Caki2 (cell line): ENCODE data around the gene AK4. TPM values are rescaled to one million over a fixed set of nuclear protein-coding genes. Genes with fewer than 3 reads are reported as not detected.
"Not testable (repeated sequence)": the region's sequence is repeated elsewhere in the genome, so short reads cannot be mapped to it uniquely, and the experiment has no call there.

Experiments
- DNase-seq: peaks from one replicate; pipeline ENCODE4 v3.0.0-alpha.2; 2015; ENCODE audit warnings: low read depth
- in situ Hi-C: cut with HindIII; loops from 2 replicates; pipeline ENCODE4 v1.10.0; 2016; ENCODE audit warnings: low sequenced_read_pairs, low pct_unique_long_range_greater_than_20kb, mixed read lengths
- total RNA-seq: library from RNA; depleted of rRNA; stranded (reverse); fragments of >200 nt; shearing (Covaris generic); gene quantifications from 2 replicates; pipeline ENCODE4 v1.2.3, GENCODE V29; 2014; ENCODE audit warnings: low replicate concordance; rRNA removed

AK4 gene
- total RNA-seq = 14.0 and 14.7 TPM in 2 replicates

GRCh38 chr1:65148178-65148547 lies at the start of gene AK4:
TSS of gene AK4 (plus strand) at chr1:65148203. CDS start at chr1:65148408, 205 bp downstream.
- in situ Hi-C loops, DNase-seq: not testable (repeated sequence)

GRCh38 chr1:65103807-65104206 lies 44.2 kb upstream of the AK4 start:
- in situ Hi-C loops = no loop called here
- DNase-seq = no peak

- no peak for DNase-seq
- in situ Hi-C loops = no loop called here
Measured at GRCh38 chr1:65104854-65105534, 43.0 kb upstream of the AK4 start.

GRCh38 chr1:65105596-65105995 lies 42.4 kb upstream of the AK4 start:
- in situ Hi-C loops = no loop called here
- no peak for DNase-seq

DNA sequence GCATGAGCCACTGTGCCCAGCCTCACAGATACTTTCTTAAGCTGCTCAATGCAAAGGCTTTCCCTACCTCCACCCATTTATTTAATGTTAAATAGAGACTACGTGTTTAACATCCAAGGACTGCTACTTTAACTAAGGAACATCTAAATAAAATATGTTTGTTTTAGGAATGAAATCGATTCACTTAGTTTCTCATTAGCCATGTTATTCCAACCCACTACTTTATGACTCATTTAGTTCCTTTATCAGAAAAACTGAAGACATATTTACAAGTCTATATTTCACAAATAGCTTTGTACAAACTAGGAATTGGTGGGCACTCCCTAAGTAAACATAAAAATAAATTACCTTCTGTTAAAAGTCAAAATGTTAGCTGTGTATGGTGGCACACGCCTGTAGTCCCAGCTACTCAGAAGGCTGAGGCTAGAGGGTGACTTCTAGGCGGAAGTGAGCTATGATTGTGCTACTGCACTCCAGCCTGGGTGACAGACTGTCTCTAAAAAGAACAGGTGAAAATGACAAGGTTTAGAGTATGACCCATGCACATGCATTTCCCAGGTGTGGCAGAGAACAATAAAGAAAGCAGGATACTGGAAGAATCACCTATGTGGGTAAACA lies 39.9 kb upstream of the AK4 start:
- no peak for DNase-seq
- in situ Hi-C loops = no loop called here

- in situ Hi-C loops = no loop called here
- DNase-seq = no peak
Measured at GRCh38 chr1:65109487-65109886, 38.5 kb upstream of the AK4 start.

GRCh38 chr1:65112811-65113210 lies 35.2 kb upstream of the AK4 start:
- no peak for DNase-seq
- in situ Hi-C loops = no loop called here

DNA sequence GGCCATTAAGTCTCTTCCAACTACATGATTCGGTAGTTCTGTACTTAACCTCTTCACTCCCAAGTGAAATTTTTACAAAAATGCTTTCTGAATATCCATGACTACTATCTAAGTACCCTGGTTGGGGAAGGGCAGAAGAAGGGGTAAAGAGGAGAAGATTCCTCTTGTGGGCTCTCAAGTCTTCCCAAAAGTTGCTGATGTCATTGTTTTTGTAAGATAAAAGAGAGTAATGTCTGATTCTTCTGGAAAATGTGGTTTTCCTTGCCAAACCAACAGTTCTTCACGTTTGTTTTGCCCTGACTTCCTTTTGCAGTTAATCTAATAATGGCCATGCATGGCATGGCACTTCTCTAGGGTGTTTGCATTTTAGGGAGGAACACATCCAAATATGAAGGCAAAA lies 34.7 kb upstream of the AK4 start:
- in situ Hi-C loops = no loop called here
- DNase-seq = no peak

DNA sequence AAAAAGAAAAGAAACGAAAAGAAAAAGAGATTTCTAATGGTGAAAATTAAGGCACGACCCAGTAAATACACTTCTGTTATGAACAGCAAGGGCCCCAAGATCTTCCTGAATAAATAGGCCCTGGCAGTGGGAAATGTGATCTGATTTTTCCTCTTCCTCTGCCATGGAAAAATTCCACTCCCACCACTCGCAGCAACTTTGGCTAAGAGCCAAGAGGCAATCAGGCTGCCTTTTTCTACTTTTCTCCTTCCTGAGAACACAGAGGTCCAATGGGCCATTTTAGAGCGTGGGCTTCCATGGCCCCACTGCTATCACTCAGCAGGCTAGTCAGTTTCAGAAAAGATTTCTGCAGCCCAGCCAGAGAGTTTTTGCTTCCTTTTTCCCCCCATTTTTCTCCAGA lies 33.7 kb upstream of the AK4 start:
- no peak for DNase-seq
- in situ Hi-C loops = no loop called here

- in situ Hi-C loops = no loop called here
- DNase-seq = no peak
Measured at GRCh38 chr1:65119951-65120350, 28.1 kb upstream of the AK4 start.

GRCh38 chr1:65129104-65129503 lies 18.9 kb upstream of the AK4 start:
- in situ Hi-C loops, DNase-seq: not testable (repeated sequence)

GRCh38 chr1:65138524-65138923 lies 9.5 kb upstream of the AK4 start:
- DNase-seq = no peak
- in situ Hi-C loops = no loop called here

GRCh38 chr1:65139793-65140192 lies 8.2 kb upstream of the AK4 start:
- DNase-seq, in situ Hi-C loops: not testable (repeated sequence)

DNA sequence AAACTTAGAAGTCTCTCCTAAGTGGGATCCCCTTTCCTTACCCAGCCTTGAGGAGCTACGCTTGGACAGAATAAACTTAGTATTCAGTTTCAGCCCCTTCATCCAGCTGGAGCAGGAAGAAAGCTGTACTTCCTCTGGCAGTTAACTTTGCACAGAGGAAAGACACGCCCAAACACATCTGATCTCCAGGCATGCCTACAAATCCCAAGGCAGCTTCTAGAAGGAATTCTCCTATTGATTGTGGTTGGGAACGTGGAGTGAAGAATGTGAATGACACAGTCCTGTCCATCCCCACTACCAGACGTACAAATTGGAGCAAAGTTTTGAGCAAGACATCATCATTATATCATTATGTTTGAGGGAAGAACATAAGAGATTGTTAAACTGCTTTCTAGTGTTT lies 6.6 kb upstream of the AK4 start:
- in situ Hi-C loops = no loop called here
- no peak for DNase-seq

GRCh38 chr1:65141918-65142317 lies 6.1 kb upstream of the AK4 start:
- no peak for DNase-seq
- in situ Hi-C loops = no loop called here

DNA sequence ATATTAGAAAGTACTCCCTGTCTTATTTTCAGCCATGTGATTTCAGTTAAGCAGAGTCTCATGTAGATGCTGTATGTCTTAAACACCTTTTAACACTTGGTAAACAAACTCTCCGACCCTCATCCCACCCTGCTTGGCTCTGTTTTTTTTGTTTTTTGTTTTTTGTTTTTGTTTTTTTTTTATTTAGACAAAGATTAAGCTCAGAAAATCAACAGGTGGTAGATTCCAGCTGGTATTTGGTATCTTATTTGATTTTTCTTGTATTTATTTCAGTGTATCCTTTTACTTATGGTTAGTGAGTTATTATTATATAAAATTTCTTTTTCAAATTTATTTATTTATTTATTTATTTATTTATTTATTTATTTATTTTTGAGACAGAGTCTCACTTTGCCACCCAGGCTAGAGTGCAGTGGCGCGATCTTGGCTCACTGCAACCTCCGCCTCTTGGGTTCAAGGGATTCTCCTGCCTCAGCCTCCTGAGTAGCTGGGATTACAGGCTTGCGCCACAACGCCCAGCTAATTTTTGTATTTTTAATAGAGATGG lies 4.8 kb upstream of the AK4 start:
- DNase-seq, in situ Hi-C loops: not testable (repeated sequence)

- in situ Hi-C loops = no loop called here
- peak; percentile 10 for DNase-seq
Measured at GRCh38 chr1:65146908-65147423, 1.0 kb upstream of the AK4 start.

GRCh38 chr1:65147424-65148177 lies 402 bp upstream of the AK4 start:
- in situ Hi-C loops = no loop called here
- peak; percentile 73 for DNase-seq
